Transverse colon (tissue), 4 donors: ENCODE measurements around the gene TGFB1I1. TPM values are rescaled to one million over a fixed set of nuclear protein-coding genes. Genes with fewer than 3 reads are reported as not detected.

Experiments
- DNase-seq: peaks from one replicate; pipeline ENCODE4 v3.0.0-alpha.2; 2019
- H3K27ac ChIP-seq, 4 donors: fragments of 200-600 bp; sonication (generic); 2 replicates each; pipeline ENCODE4 v1.5.1; 2016 to 2018; ENCODE audit warnings: inconsistent platforms in 4 of 4
- H3K27me3 ChIP-seq: fragments of 200-600 bp; sonication (generic); 2 replicates; pipeline ENCODE4 v1.5.1; 2017; ENCODE audit warnings: inconsistent platforms
- H3K36me3 ChIP-seq, 4 donors: fragments of 200-600 bp; sonication (generic); 2 replicates each; pipeline ENCODE4 v1.5.1; 2017 to 2019; ENCODE audit warnings: inconsistent platforms in 4 of 4
- H3K4me1 ChIP-seq, 4 donors: fragments of 200-600 bp; sonication (generic); 2 replicates each; pipeline ENCODE4 v1.5.1; 2017 to 2020; ENCODE audit warnings: inconsistent platforms in 4 of 4
- H3K4me3 ChIP-seq, 4 donors: fragments of 200-600 bp; sonication (generic); 1 replicate in 1 of 4; 2 replicates in 3 of 4; pipeline versions ENCODE4 v1.5.1 to v1.6.1; 2017 to 2019; ENCODE audit warnings: inconsistent platforms in 4 of 4
- H3K9me3 ChIP-seq, 2 donors: fragments of 200-600 bp; sonication (generic); 2 replicates each; pipeline ENCODE4 v1.5.1; 2017 to 2019; ENCODE audit warnings: inconsistent platforms in 2 of 2
- EP300 ChIP-seq: sonication (generic); formaldehyde crosslinking; IDR thresholded peaks from one replicate; pipeline ENCODE4 v1.6.1; 2017; ENCODE audit warnings: antibody characterized with exemption, low read depth
- POLR2A ChIP-seq: fragments of 450-650 bp; IDR thresholded peaks from one replicate; pipeline ENCODE4 v1.6.1; 2016; ENCODE audit warnings: antibody characterized with exemption, mild to moderate bottlenecking, moderate library complexity
- POLR2AphosphoS5 ChIP-seq, 3 donors: sonication (generic); formaldehyde crosslinking; IDR thresholded peaks; one replicate each; pipeline ENCODE4 v1.6.1; 2016; ENCODE audit warnings: antibody characterized with exemption in 3 of 3
- WGBS, 2 donors: methylation state at CpG; one replicate each; pipeline ENCODE4 v1.1.5; 2018; ENCODE audit warnings: low coverage in 1 of 2; 5-methylcytosine and 5-hydroxymethylcytosine counted together
- in situ Hi-C, 4 donors: fragments of 200-750 bp; cut with MboI; loops; one replicate each; pipeline versions ENCODE4 v1.15.0 to v1.15.1; 2017; ENCODE audit warnings: low sequenced_read_pairs in 3 of 4, low pct_ligation_motif_present in 1 of 4, low pct_unique_long_range_greater_than_20kb in 1 of 4
- intact Hi-C: fragments of 100-400 bp; cut with DNase I; formaldehyde crosslinking; loops from one replicate; pipeline ENCODE4 v1.15.1; 2023; ENCODE audit warnings: low total_unique reads
- total RNA-seq, 4 donors: library from RNA; depleted of rRNA; stranded (reverse); fragments of >200 nt; gene quantifications; one replicate each; pipeline ENCODE4 v1.1.0, GENCODE V29; 2016
- TF ChIP-seq, protein P1 (sequence below), 5 experiments: fragments of 200-600 bp in 3 of 5; fragments of 450-650 bp in 2 of 5; sonication (generic) in 3 of 5; IDR thresholded peaks; 1 replicate in 2 of 5; 2 replicates in 3 of 5; pipeline ENCODE4 v1.5.1; 2016 to 2017; ENCODE audit warnings: antibody characterized with exemption in 5 of 5, inconsistent platforms in 3 of 5, mild to moderate bottlenecking in 2 of 5, moderate library complexity in 1 of 5

Gene TGFB1I1
- total RNA-seq, 4 donors from 2014 or later: 43.0 to 102 (median 61.4) TPM

DNA sequence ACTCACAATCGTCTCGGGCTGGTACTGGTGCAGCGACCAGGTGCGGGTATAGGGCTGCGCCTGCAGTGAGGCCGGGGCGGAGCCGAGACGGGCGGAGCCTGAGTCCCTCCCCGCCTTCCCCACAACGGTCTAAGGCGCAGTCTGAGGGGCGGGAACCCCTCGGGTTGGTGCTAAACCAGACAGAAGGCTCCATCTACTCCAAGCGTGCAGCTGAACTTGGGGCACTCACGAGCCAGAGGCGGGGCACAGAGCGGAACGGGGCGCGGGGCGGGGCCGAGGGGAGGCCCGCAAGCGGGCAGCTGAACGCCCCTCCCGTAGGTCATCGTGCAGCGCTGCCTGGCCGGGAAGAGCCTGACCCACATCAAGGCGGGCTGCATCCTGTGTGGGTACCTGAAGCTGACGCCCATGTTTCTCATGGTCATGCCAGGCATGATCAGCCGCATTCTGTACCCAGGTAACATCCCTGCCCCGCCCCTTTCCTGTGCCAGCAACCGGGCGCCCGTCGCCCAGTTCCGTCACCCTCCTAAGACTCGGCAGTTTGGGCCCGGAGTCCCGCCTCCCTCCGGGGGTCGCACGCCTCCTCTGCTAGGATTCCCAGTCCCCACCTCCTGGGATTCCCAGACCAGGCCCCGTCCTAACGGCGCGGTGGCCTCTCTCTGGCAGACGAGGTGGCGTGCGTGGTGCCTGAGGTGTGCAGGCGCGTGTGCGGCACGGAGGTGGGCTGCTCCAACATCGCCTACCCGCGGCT lies 15.9 kb downstream of the TGFB1I1 start:
- 4% methylated on average over 54 of the region's 60 CpGs; no CpG with 5 or more reads in 1 of the 2 donors for WGBS, 2 donors
- H3K9me3 ChIP-seq: no peaks in the 10 kb centered on the region
- intact Hi-C loops: no loop called here
- peaks cover 8% of the 10 kb centered on the region for H3K27me3 ChIP-seq
- H3K4me1 ChIP-seq: peaks cover 4 to 29% (median 17%) of the 10 kb centered on the region in 4 donors
- peaks cover 0 to 4% (median 0%) of the 10 kb centered on the region in 4 donors for H3K36me3 ChIP-seq
- DNase-seq: peak; percentile 81
- H3K4me3 ChIP-seq: peak overlapping the region; percentile 26 to 54 (median 41)
- in situ Hi-C loops: loop anchor here in 1 of 4 donors (25.0 kb wide), 1 partner anchor 101 kb away; the partner anchor contains the start of gene ITGAD
- H3K27ac ChIP-seq: peak overlapping the region; percentile 18 to 57 (median 30)
- TF ChIP-seq POLR2AphosphoS5 (IDR thresholded peaks at IDR 0.05) (peak; percentile 26 to 62 (median 57)), POLR2A (peak; percentile 52)
- TF ChIP-seq, protein P1, sequence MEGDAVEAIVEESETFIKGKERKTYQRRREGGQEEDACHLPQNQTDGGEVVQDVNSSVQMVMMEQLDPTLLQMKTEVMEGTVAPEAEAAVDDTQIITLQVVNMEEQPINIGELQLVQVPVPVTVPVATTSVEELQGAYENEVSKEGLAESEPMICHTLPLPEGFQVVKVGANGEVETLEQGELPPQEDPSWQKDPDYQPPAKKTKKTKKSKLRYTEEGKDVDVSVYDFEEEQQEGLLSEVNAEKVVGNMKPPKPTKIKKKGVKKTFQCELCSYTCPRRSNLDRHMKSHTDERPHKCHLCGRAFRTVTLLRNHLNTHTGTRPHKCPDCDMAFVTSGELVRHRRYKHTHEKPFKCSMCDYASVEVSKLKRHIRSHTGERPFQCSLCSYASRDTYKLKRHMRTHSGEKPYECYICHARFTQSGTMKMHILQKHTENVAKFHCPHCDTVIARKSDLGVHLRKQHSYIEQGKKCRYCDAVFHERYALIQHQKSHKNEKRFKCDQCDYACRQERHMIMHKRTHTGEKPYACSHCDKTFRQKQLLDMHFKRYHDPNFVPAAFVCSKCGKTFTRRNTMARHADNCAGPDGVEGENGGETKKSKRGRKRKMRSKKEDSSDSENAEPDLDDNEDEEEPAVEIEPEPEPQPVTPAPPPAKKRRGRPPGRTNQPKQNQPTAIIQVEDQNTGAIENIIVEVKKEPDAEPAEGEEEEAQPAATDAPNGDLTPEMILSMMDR (IDR thresholded peaks at IDR 0.05): no peak

DNA sequence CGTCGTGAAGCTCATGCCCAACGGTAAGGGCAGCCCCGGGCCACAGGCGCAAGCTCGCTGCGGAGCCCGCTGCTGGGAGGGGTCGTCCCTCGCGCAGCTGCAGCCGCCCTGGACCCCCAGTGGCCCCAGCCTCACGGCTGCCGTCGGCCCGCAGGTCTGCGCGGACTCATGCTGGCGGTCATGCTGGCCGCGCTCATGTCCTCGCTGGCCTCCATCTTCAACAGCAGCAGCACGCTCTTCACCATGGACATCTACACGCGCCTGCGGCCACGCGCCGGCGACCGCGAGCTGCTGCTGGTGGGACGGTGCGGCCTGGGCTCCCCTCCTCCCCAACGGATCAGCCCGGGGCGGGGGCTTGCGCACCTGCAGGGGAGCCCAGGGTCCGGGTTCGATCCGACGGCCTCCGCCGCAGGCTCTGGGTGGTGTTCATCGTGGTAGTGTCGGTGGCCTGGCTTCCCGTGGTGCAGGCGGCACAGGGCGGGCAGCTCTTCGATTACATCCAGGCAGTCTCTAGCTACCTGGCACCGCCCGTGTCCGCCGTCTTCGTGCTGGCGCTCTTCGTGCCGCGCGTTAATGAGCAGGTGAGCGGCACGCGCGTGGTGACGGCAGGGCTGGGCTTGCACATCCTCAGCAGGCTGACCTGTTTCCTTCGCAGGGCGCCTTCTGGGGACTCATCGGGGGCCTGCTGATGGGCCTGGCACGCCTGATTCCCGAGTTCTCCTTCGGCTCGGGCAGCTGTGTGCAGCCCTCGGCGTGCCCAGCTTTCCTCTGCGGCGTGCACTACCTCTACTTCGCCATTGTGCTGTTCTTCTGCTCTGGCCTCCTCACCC lies 16.7 kb downstream of the TGFB1I1 start:
- Histone ChIP-seq H3K27me3 (peaks cover 8% of the 10 kb centered on the region), H3K4me1 (peaks cover 4 to 29% (median 17%) of the 10 kb centered on the region in 4 donors), H3K27ac (no peak overlapping the region), H3K4me3 (peak overlapping the region in 3 of 4 donors; percentile 36 to 54 (median 46)), H3K9me3 (no peaks in the 10 kb centered on the region), H3K36me3 (peaks cover 0 to 10% (median 0%) of the 10 kb centered on the region in 4 donors)
- TF ChIP-seq POLR2AphosphoS5 (IDR thresholded peaks at IDR 0.05) (no peak), EP300 (no peak), POLR2A (no peak)
- TF ChIP-seq, protein P1 (IDR thresholded peaks at IDR 0.05): no peak
- WGBS, 2 donors: 86% methylated on average over 53 of the region's 77 CpGs; no CpG with 5 or more reads in 1 of the 2 donors
- in situ Hi-C loops: loop anchor here in 1 of 4 donors (25.0 kb wide), 1 partner anchor 101 kb away; the partner anchor contains the start of gene ITGAD
- DNase-seq: no peak
- intact Hi-C loops: no loop called here

DNA sequence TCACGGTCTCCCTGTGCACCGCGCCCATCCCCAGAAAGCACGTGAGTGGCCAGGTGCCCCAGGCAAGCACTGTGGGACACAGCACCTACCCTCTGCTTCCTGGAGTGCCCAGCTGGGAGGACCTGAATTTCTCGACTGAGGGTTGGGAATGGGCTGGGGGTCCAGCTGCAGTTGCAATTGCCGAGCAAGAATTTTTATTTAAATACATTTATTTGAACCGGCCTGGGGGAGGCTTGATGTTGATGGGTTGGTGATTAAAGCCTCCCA lies 17.3 kb downstream of the TGFB1I1 start:
- peaks cover 0 to 12% (median 0%) of the 10 kb centered on the region in 4 donors for H3K36me3 ChIP-seq
- DNase-seq: no peak
- 91% methylated on average over 7 of the region's 7 CpGs; no CpG with 5 or more reads in 1 of the 2 donors for WGBS, 2 donors
- no peak overlapping the region for H3K4me3 ChIP-seq
- in situ Hi-C loops (loop anchor here in 1 of 4 donors (25.0 kb wide), 1 partner anchor 102 kb away; the partner anchor contains the start of gene ITGAD), intact Hi-C loops (no loop called here)
- peaks cover 8% of the 10 kb centered on the region for H3K27me3 ChIP-seq
- no peaks in the 10 kb centered on the region for H3K9me3 ChIP-seq
- TF ChIP-seq POLR2AphosphoS5 (IDR thresholded peaks at IDR 0.05) (no peak), POLR2A (no peak), EP300 (no peak)
- TF ChIP-seq, protein P1 (IDR thresholded peaks at IDR 0.05): no peak
- no peak overlapping the region for H3K27ac ChIP-seq
- H3K4me1 ChIP-seq: peaks cover 4 to 29% (median 17%) of the 10 kb centered on the region in 4 donors
